DND-41 (cell line): Measurements from ENCODE around the gene AKT3.
"Not testable (repeated sequence)": the region's sequence is repeated elsewhere in the genome, so short reads cannot be mapped to it uniquely, and the experiment has no call there.

Experiments
- ATAC-seq: fragments of 200-7000 bp; cut with Tn5 transposase; 3 replicates; pipeline ENCODE4 v1.9.1; 2021; ENCODE audit warnings: low read depth; ENCODE audit not compliant: insufficient read depth
- DNase-seq: peaks from one replicate; pipeline ENCODE4 v3.0.0-alpha.2; 2020
- H2AFZ ChIP-seq: 2 replicates; pipeline ENCODE4 v1.6.0; 2012; ENCODE audit warnings: low read depth, low read length
- H3K27ac ChIP-seq: 2 replicates; pipeline ENCODE4 v1.5.1; 2012; ENCODE audit warnings: low read length, inconsistent platforms
- H3K27me3 ChIP-seq: fragments of 200-600 bp; sonication (generic); 2 replicates; pipeline ENCODE4 v1.6.0; 2012; ENCODE audit warnings: low read length, mild to moderate bottlenecking, inconsistent platforms; ENCODE audit not compliant: insufficient read depth, poor library complexity
- H3K36me3 ChIP-seq: 2 replicates; pipeline ENCODE4 v1.5.1; 2012; ENCODE audit warnings: low read length, inconsistent platforms; ENCODE audit not compliant: insufficient read depth
- H3K4me1 ChIP-seq: 2 replicates; pipeline ENCODE4 v1.5.1; 2012; ENCODE audit warnings: mild to moderate bottlenecking, low read length; ENCODE audit not compliant: insufficient read depth
- H3K4me2 ChIP-seq: 2 replicates; pipeline ENCODE4 v1.6.0; 2012; ENCODE audit warnings: mild to moderate bottlenecking, moderate library complexity, low read length, inconsistent platforms; ENCODE audit not compliant: insufficient read depth
- H3K4me3 ChIP-seq, 2 experiments: fragments of 200-600 bp in 1 of 2; shearing (Covaris generic) in 1 of 2; 2 replicates each; pipeline ENCODE4 v1.5.1; 2012 to 2016; ENCODE audit warnings: inconsistent platforms in 2 of 2, low read length in 2 of 2, mild to moderate bottlenecking in 2 of 2, low read depth in 1 of 2, moderate library complexity in 1 of 2
- H3K79me2 ChIP-seq: 2 replicates; pipeline ENCODE4 v1.6.0; 2012; ENCODE audit warnings: low read length, inconsistent platforms; ENCODE audit not compliant: insufficient read depth
- H3K9ac ChIP-seq: 2 replicates; pipeline ENCODE4 v1.6.0; 2012; ENCODE audit warnings: low read depth, mild to moderate bottlenecking, inconsistent platforms, low read length, moderate library complexity
- H3K9me3 ChIP-seq: 2 replicates; pipeline ENCODE4 v1.5.1; 2012; ENCODE audit warnings: low read length, moderate library complexity, mild to moderate bottlenecking, inconsistent platforms; ENCODE audit not compliant: insufficient read depth, severe bottlenecking
- H4K20me1 ChIP-seq: 2 replicates; pipeline ENCODE4 v1.6.0; 2012; ENCODE audit warnings: low read length; ENCODE audit not compliant: insufficient read depth
- EZH2 ChIP-seq: IDR thresholded peaks from 3 replicates; pipeline ENCODE4 v1.6.1; 2012; ENCODE audit warnings: borderline replicate concordance, low read depth, mild to moderate bottlenecking, moderate library complexity, low read length, inconsistent platforms; ENCODE audit not compliant: severe bottlenecking
- TF ChIP-seq, protein P1 (sequence below): IDR thresholded peaks from 2 replicates; pipeline ENCODE4 v1.5.1; 2012; ENCODE audit warnings: borderline replicate concordance, low read length, moderate library complexity, mild to moderate bottlenecking; ENCODE audit not compliant: poor library complexity, severe bottlenecking; ENCODE audit errors: extremely low read depth

AKT3 gene

DNA sequence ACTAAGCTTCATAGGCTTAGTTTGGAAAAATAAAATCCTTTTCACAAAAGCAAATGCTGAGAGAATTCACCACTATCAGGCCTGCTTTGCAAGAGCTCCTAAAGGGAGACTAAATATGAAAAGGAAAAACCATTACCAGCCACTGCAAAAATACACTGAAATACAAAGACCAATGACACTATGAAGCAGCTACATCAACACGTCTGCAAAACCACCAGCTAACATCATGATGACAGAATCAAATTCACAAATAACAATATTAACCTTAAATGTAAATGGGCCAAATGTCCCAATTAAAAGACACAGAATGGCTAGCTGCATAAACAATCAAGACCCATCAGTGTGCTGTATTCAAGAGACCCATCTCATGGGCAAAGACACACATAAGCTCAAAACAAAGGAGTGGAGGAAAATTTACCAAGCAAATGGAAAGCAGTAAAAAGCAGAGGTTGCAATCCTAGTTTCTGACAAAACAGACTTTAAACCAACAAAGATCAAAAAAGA, 28.8 kb downstream of the AKT3 start:
- Histone ChIP-seq H3K27me3 (no peaks in the 10 kb centered on the region), H3K27ac (no peak overlapping the region), H3K9me3 (peaks cover 18% of the 10 kb centered on the region), H3K4me2 (no peak overlapping the region), H3K79me2 (peaks cover 29% of the 10 kb centered on the region), H3K4me1 (no peaks in the 10 kb centered on the region), H2AFZ (no peak overlapping the region), H3K36me3 (peaks cover 31% of the 10 kb centered on the region), H4K20me1 (no peaks in the 10 kb centered on the region), H3K4me3 (no peak overlapping the region), H3K9ac (no peak overlapping the region)
- ATAC-seq: no peak
- DNase-seq: no peak
- TF ChIP-seq, protein P1, sequence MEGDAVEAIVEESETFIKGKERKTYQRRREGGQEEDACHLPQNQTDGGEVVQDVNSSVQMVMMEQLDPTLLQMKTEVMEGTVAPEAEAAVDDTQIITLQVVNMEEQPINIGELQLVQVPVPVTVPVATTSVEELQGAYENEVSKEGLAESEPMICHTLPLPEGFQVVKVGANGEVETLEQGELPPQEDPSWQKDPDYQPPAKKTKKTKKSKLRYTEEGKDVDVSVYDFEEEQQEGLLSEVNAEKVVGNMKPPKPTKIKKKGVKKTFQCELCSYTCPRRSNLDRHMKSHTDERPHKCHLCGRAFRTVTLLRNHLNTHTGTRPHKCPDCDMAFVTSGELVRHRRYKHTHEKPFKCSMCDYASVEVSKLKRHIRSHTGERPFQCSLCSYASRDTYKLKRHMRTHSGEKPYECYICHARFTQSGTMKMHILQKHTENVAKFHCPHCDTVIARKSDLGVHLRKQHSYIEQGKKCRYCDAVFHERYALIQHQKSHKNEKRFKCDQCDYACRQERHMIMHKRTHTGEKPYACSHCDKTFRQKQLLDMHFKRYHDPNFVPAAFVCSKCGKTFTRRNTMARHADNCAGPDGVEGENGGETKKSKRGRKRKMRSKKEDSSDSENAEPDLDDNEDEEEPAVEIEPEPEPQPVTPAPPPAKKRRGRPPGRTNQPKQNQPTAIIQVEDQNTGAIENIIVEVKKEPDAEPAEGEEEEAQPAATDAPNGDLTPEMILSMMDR: no peak
- no peak for TF ChIP-seq EZH2

GRCh38 chr1:243819438-243819839, 30.6 kb downstream of the AKT3 start:
- no peak for ATAC-seq
- Histone ChIP-seq H3K4me2 (no peak overlapping the region), H3K9ac (no peak overlapping the region), H2AFZ (no peak overlapping the region), H3K36me3 (peaks cover 35% of the 10 kb centered on the region), H3K27me3 (no peaks in the 10 kb centered on the region), H3K4me1 (no peaks in the 10 kb centered on the region), H3K79me2 (peaks cover 21% of the 10 kb centered on the region), H3K9me3 (peaks cover 29% of the 10 kb centered on the region), H4K20me1 (no peaks in the 10 kb centered on the region), H3K4me3 (no peak overlapping the region), H3K27ac (no peak overlapping the region)
- TF ChIP-seq EZH2: no peak
- TF ChIP-seq, protein P1: no peak
- no peak for DNase-seq

GRCh38 chr1:243818978-243819377, 31.1 kb downstream of the AKT3 start:
- no peak overlapping the region for H3K9ac ChIP-seq
- TF ChIP-seq EZH2: no peak
- TF ChIP-seq, protein P1: no peak
- no peak for DNase-seq
- H3K4me3 ChIP-seq: no peak overlapping the region
- peaks cover 35% of the 10 kb centered on the region for H3K36me3 ChIP-seq
- no peak for ATAC-seq
- H3K4me2 ChIP-seq: no peak overlapping the region
- H4K20me1 ChIP-seq: no peaks in the 10 kb centered on the region
- no peak overlapping the region for H3K27ac ChIP-seq
- no peaks in the 10 kb centered on the region for H3K4me1 ChIP-seq
- peaks cover 30% of the 10 kb centered on the region for H3K9me3 ChIP-seq
- peaks cover 21% of the 10 kb centered on the region for H3K79me2 ChIP-seq
- H2AFZ ChIP-seq: no peak overlapping the region
- no peaks in the 10 kb centered on the region for H3K27me3 ChIP-seq

DNA sequence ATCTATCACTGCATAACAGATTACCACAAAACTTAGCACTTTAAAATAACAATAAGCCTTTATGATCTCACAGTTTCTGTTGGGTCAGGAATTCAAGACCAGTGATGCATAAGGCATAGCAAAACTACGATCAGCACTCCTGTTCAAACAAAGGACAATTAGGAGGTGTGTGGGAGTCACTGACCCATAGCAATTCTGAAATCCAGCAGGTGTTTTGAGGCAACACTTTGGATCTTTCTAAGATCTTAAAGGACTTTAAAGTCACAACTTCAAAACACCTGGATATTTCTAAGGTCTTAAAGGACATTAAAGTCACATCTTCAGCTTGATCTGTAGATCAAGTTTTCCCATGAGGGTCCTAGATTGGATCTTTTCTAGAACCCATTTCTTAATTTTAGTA, 35.3 kb downstream of the AKT3 start:
- Histone ChIP-seq H3K4me2 (no peak overlapping the region), H3K9ac (no peak overlapping the region), H3K36me3 (peaks cover 26% of the 10 kb centered on the region), H2AFZ (no peak overlapping the region), H3K27ac (no peak overlapping the region), H3K79me2 (no peaks in the 10 kb centered on the region; the same call in 1 of the 2 replicates), H3K27me3 (no peaks in the 10 kb centered on the region), H3K9me3 (peaks cover 14% of the 10 kb centered on the region), H3K4me3 (no peak overlapping the region), H3K4me1 (no peaks in the 10 kb centered on the region), H4K20me1 (no peaks in the 10 kb centered on the region)
- DNase-seq (no peak), ATAC-seq (no peak)
- TF ChIP-seq, protein P1: no peak
- TF ChIP-seq EZH2: no peak

GRCh38 chr1:243807346-243807745, 42.7 kb downstream of the AKT3 start:
- not testable (repeated sequence) for H3K9me3 ChIP-seq, H4K20me1 ChIP-seq, H3K27me3 ChIP-seq, H3K4me1 ChIP-seq, H3K36me3 ChIP-seq, H3K27ac ChIP-seq, DNase-seq, H3K4me3 ChIP-seq, ATAC-seq, H3K4me2 ChIP-seq, H2AFZ ChIP-seq, H3K9ac ChIP-seq
- peaks cover 16% of the 10 kb centered on the region for H3K79me2 ChIP-seq
